Ishikawa (cell line): ENCODE measurements around the gene RPS6KA5.

Source experiments
- CEBPB ChIP-seq: IDR thresholded peaks from 2 replicates; pipeline ENCODE4 v1.6.1; 2012
- CREB1 ChIP-seq: IDR thresholded peaks from 2 replicates; pipeline ENCODE4 v1.6.1; 2012; ENCODE audit warnings: low read depth
- EGR1 ChIP-seq: IDR thresholded peaks from 2 replicates; pipeline ENCODE4 v1.6.1; 2012
- EP300 ChIP-seq: IDR thresholded peaks from 2 replicates; pipeline ENCODE4 v1.6.1; 2012; ENCODE audit warnings: borderline replicate concordance
- FOXM1 ChIP-seq: IDR thresholded peaks from 2 replicates; pipeline ENCODE4 v1.6.1; 2012; ENCODE audit warnings: low read depth, borderline replicate concordance
- NFIC ChIP-seq: IDR thresholded peaks from 2 replicates; pipeline ENCODE4 v1.6.1; 2012
- RAD21 ChIP-seq: IDR thresholded peaks from 2 replicates; pipeline ENCODE4 v1.6.1; 2012; ENCODE audit warnings: low read depth
- TAF1 ChIP-seq: IDR thresholded peaks from 2 replicates; pipeline ENCODE4 v1.6.1; 2012; ENCODE audit warnings: low read depth, mild to moderate bottlenecking
- TCF12 ChIP-seq: IDR thresholded peaks from 2 replicates; pipeline ENCODE4 v1.6.1; 2012; ENCODE audit warnings: low read depth
- TEAD4 ChIP-seq: IDR thresholded peaks from 2 replicates; pipeline ENCODE4 v1.6.1; 2012
- YY1 ChIP-seq: IDR thresholded peaks from 2 replicates; pipeline ENCODE4 v1.6.1; 2012; ENCODE audit warnings: low read depth
- ZBTB7A ChIP-seq: IDR thresholded peaks from 2 replicates; pipeline ENCODE4 v1.6.1; 2012; ENCODE audit warnings: low read depth
- TF ChIP-seq, protein P1 (sequence below): IDR thresholded peaks from 2 replicates; pipeline ENCODE4 v1.6.1; 2012
- TF ChIP-seq, protein P2 (sequence below): IDR thresholded peaks from 2 replicates; pipeline ENCODE4 v1.6.1; 2012; ENCODE audit warnings: low read depth, mild to moderate bottlenecking
- TF ChIP-seq, protein P3 (sequence below): IDR thresholded peaks from 2 replicates; pipeline ENCODE4 v1.6.1; 2012

RPS6KA5 gene

DNA sequence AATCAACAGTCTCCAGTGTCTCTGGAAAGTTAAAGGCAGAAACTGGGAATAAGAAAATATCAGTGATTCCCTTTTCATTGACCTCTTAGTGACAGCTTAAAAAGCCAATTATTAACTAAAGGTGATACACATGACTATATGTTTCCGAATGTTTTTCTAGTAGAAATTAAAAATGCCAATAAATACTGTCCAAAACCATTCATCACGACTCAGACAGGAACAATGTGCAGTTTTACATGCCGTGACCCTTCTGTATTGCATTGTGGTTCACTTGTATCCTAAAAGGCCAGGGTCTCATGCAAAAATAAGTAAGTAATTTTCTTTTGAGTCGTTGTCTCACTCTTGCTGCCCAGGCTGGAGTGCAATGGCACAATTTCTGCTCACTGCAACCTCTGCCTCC is 138.3 kb downstream of the RPS6KA5 start:
- no peak for TF ChIP-seq EP300
- TF ChIP-seq, protein P1, sequence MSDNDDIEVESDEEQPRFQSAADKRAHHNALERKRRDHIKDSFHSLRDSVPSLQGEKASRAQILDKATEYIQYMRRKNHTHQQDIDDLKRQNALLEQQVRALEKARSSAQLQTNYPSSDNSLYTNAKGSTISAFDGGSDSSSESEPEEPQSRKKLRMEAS: no peak
- TF ChIP-seq YY1: no peak
- no peak for TF ChIP-seq EGR1
- TF ChIP-seq, protein P2, sequence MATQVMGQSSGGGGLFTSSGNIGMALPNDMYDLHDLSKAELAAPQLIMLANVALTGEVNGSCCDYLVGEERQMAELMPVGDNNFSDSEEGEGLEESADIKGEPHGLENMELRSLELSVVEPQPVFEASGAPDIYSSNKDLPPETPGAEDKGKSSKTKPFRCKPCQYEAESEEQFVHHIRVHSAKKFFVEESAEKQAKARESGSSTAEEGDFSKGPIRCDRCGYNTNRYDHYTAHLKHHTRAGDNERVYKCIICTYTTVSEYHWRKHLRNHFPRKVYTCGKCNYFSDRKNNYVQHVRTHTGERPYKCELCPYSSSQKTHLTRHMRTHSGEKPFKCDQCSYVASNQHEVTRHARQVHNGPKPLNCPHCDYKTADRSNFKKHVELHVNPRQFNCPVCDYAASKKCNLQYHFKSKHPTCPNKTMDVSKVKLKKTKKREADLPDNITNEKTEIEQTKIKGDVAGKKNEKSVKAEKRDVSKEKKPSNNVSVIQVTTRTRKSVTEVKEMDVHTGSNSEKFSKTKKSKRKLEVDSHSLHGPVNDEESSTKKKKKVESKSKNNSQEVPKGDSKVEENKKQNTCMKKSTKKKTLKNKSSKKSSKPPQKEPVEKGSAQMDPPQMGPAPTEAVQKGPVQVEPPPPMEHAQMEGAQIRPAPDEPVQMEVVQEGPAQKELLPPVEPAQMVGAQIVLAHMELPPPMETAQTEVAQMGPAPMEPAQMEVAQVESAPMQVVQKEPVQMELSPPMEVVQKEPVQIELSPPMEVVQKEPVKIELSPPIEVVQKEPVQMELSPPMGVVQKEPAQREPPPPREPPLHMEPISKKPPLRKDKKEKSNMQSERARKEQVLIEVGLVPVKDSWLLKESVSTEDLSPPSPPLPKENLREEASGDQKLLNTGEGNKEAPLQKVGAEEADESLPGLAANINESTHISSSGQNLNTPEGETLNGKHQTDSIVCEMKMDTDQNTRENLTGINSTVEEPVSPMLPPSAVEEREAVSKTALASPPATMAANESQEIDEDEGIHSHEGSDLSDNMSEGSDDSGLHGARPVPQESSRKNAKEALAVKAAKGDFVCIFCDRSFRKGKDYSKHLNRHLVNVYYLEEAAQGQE: no peak
- TF ChIP-seq FOXM1: no peak
- no peak for TF ChIP-seq TAF1
- no peak for TF ChIP-seq TCF12
- no peak for TF ChIP-seq RAD21
- TF ChIP-seq, protein P3, sequence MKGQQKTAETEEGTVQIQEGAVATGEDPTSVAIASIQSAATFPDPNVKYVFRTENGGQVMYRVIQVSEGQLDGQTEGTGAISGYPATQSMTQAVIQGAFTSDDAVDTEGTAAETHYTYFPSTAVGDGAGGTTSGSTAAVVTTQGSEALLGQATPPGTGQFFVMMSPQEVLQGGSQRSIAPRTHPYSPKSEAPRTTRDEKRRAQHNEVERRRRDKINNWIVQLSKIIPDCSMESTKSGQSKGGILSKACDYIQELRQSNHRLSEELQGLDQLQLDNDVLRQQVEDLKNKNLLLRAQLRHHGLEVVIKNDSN: no peak
- TF ChIP-seq CREB1: no peak
- no peak for TF ChIP-seq NFIC
- no peak for TF ChIP-seq ZBTB7A
- no peak for TF ChIP-seq CEBPB
- TF ChIP-seq TEAD4: no peak

DNA sequence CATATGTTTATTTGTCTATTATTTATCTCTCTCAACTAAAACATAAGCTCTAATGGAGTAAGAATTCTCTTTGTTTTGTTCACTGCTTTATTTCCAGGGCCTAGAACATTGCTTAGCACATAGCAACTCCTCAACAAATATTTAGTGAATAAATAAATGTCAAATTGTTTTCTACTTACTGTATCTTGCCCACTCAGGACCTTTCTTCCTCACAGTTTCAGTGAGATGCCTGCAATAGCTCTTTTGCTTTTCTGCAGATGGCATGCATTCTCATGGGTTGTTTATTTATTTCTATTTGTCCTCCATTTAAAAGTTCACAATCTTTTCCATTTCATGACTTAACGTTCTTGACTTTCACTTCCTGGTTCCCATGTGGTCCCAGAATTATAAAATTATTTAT is 149.3 kb downstream of the RPS6KA5 start:
- no peak for TF ChIP-seq RAD21
- TF ChIP-seq FOXM1: no peak
- no peak for TF ChIP-seq EGR1
- TF ChIP-seq EP300: no peak
- TF ChIP-seq, protein P2: no peak
- TF ChIP-seq, protein P3: no peak
- TF ChIP-seq, protein P1: no peak
- TF ChIP-seq CEBPB: no peak
- TF ChIP-seq YY1: no peak
- TF ChIP-seq CREB1: no peak
- TF ChIP-seq TAF1: no peak
- TF ChIP-seq TCF12: no peak
- no peak for TF ChIP-seq TEAD4
- TF ChIP-seq NFIC: no peak
- no peak for TF ChIP-seq ZBTB7A

DNA sequence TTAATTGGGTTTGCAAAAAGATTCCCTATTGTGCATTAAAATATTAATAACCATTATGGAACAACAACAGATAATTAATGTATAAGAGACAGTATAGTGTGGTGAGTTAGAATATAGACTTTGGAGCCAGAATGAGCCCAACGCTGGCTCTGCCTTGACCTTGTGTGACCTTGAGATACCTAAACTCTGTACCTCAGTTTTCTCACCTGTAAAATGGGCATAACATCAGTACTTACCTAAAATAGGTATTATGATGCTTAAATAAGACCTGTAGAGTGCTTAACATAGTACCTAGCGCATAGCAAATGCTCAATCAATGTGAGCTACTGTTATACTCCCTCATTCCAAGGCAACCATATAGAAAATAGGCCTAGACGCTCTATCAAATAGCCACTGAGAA is 153.3 kb downstream of the RPS6KA5 start:
- TF ChIP-seq CEBPB: no peak
- no peak for TF ChIP-seq EGR1
- no peak for TF ChIP-seq EP300
- no peak for TF ChIP-seq TEAD4
- TF ChIP-seq, protein P2: no peak
- TF ChIP-seq TAF1: no peak
- TF ChIP-seq CREB1: no peak
- no peak for TF ChIP-seq ZBTB7A
- TF ChIP-seq YY1: no peak
- TF ChIP-seq RAD21: no peak
- TF ChIP-seq, protein P1: no peak
- no peak for TF ChIP-seq FOXM1

DNA sequence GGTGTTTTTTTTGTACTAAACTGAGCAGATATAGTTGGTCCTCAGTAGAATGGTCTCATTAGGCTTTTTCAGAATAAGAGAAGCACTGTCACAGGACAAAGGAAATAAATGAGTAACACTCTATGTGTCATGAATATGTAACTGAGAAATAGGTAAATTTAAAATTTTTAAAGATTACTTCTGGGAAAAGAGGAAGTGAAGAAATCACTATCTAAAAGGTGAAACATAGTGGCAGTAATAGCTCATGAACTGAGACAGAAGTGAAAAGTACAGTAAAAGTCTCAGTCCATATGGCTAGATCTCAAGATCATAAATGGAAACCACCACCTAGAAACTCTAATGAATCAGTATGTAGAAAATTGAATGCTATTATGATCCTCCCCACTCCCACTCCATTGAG is 154.9 kb downstream of the RPS6KA5 start:
- no peak for TF ChIP-seq RAD21
- TF ChIP-seq EP300: no peak
- TF ChIP-seq, protein P1: no peak
- TF ChIP-seq TCF12: no peak
- no peak for TF ChIP-seq CEBPB
- TF ChIP-seq, protein P3: no peak
- no peak for TF ChIP-seq ZBTB7A
- no peak for TF ChIP-seq YY1
